CD14-positive monocyte (primary cell): ENCODE measurements around the gene APC2. TPM values are rescaled to one million over a fixed set of nuclear protein-coding genes. Genes with fewer than 3 reads are reported as not detected.

Experiments
- DNase-seq, 3 donors: peaks; one replicate each; pipeline ENCODE4 v3.0.0-alpha.2; 2011 to 2022
- H2AFZ ChIP-seq: 2 replicates; pipeline ENCODE4 v1.6.0; 2012; ENCODE audit warnings: mild to moderate bottlenecking, low read depth, low read length, inconsistent platforms; ENCODE audit not compliant: insufficient read depth, poor library complexity, severe bottlenecking
- H3K27ac ChIP-seq, 2 donors: 1 replicate in 1 of 2; 2 replicates in 1 of 2; pipeline ENCODE4 v1.5.1; 2012 to 2013; ENCODE audit warnings: low read length in 2 of 2, control low read depth in 1 of 2, inconsistent platforms in 1 of 2, low read depth in 1 of 2, mild to moderate bottlenecking in 1 of 2
- H3K27me3 ChIP-seq, 2 donors: one replicate each; pipeline versions ENCODE4 v1.6.0 to v1.6.1; 2011 to 2013; ENCODE audit warnings: low read length in 2 of 2; ENCODE audit not compliant: control insufficient read depth in 2 of 2, insufficient read depth in 2 of 2
- H3K36me3 ChIP-seq, 2 donors: replicated peaks in 1 of 2; 1 replicate in 1 of 2; 2 replicates in 1 of 2; pipeline versions ENCODE4 v1.5.1 to v1.6.1; 2012 to 2013; ENCODE audit warnings: low read length in 2 of 2, control low read depth in 1 of 2, inconsistent platforms in 1 of 2, mild to moderate bottlenecking in 1 of 2; ENCODE audit not compliant: insufficient read depth in 2 of 2, control insufficient read depth in 1 of 2
- H3K4me1 ChIP-seq, 2 donors: 1 replicate in 1 of 2; 2 replicates in 1 of 2; pipeline versions ENCODE4 v1.5.1 to v1.6.1; 2012 to 2013; ENCODE audit warnings: low read length in 2 of 2, control low read depth in 1 of 2, inconsistent platforms in 1 of 2, mild to moderate bottlenecking in 1 of 2, moderate library complexity in 1 of 2; ENCODE audit not compliant: insufficient read depth in 2 of 2, control insufficient read depth in 1 of 2
- H3K4me2 ChIP-seq: replicated peaks from 2 replicates; pipeline ENCODE3; 2012; ENCODE audit warnings: low read length, moderate library complexity, mild to moderate bottlenecking; ENCODE audit not compliant: poor library complexity, severe bottlenecking; ENCODE audit errors: extremely low read depth
- H3K4me3 ChIP-seq, 3 experiments: fragments of 200-600 bp in 1 of 3; sonication (generic) in 1 of 3; replicated peaks in 1 of 3; 1 replicate in 2 of 3; 2 replicates in 1 of 3; pipeline ENCODE4 v1.5.1; 2011 to 2013; ENCODE audit warnings: low read length in 3 of 3, mild to moderate bottlenecking in 3 of 3, control low read depth in 2 of 3, low read depth in 2 of 3, inconsistent platforms in 1 of 3, moderate library complexity in 1 of 3
- H3K79me2 ChIP-seq: 2 replicates; pipeline ENCODE4 v1.6.0; 2012; ENCODE audit warnings: mild to moderate bottlenecking, control low read depth, inconsistent platforms, low read length, moderate library complexity; ENCODE audit not compliant: insufficient read depth
- H3K9ac ChIP-seq: 2 replicates; pipeline ENCODE4 v1.6.0; 2017; ENCODE audit warnings: low read length, mild to moderate bottlenecking; ENCODE audit not compliant: insufficient read depth, poor library complexity, severe bottlenecking
- H3K9me3 ChIP-seq, 2 donors: replicated peaks in 1 of 2; 1 replicate in 1 of 2; 2 replicates in 1 of 2; pipeline versions ENCODE4 v1.5.1 to v1.6.1; 2012 to 2013; ENCODE audit warnings: low read length in 2 of 2, control low read depth in 1 of 2; ENCODE audit not compliant: control insufficient read depth in 1 of 2, insufficient read depth in 1 of 2
- H4K20me1 ChIP-seq: 2 replicates; pipeline ENCODE4 v1.6.0; 2012; ENCODE audit warnings: mild to moderate bottlenecking, low read length, control low read depth, moderate library complexity; ENCODE audit not compliant: insufficient read depth
- H3K27ac Mint-ChIP-seq, 7 donors: one replicate each; pipeline ENCODE4 v1.8.0; 2020; ENCODE audit warnings: mild to moderate bottlenecking in 7 of 7, mixed read lengths in 7 of 7, moderate library complexity in 6 of 7, inconsistent platforms in 2 of 7
- H3K27me3 Mint-ChIP-seq, 3 donors: one replicate each; pipeline ENCODE4 v1.8.0; 2021 to 2022; ENCODE audit warnings: low read depth in 3 of 3, mild to moderate bottlenecking in 3 of 3, mixed read lengths in 3 of 3, moderate library complexity in 3 of 3, inconsistent platforms in 1 of 3
- H3K36me3 Mint-ChIP-seq, 2 donors: one replicate each; pipeline ENCODE4 v1.8.0; 2020; ENCODE audit warnings: mixed read lengths in 2 of 2, inconsistent platforms in 1 of 2, mild to moderate bottlenecking in 1 of 2
- H3K4me1 Mint-ChIP-seq: one replicate; pipeline ENCODE4 v1.8.0; 2020; ENCODE audit warnings: mild to moderate bottlenecking, mixed read lengths
- H3K4me3 Mint-ChIP-seq, 2 donors: one replicate each; pipeline ENCODE4 v1.8.0; 2020; ENCODE audit warnings: mild to moderate bottlenecking in 2 of 2, mixed read lengths in 2 of 2, moderate library complexity in 1 of 2
- H3K9me3 Mint-ChIP-seq, 7 donors: one replicate each; pipeline ENCODE4 v1.8.0; 2020 to 2022; ENCODE audit warnings: mixed read lengths in 7 of 7, mild to moderate bottlenecking in 6 of 7, moderate library complexity in 6 of 7, inconsistent platforms in 2 of 7
- WGBS: methylation state at CpG from one replicate; pipeline ENCODE4 v1.1.5; 2013; ENCODE audit warnings: missing lambda C conversion rate; ENCODE audit not compliant: insufficient coverage; 5-methylcytosine and 5-hydroxymethylcytosine counted together
- intact Hi-C, 2 donors: fragments of 100-400 bp; cut with micrococcal nuclease; formaldehyde crosslinking; loops; one replicate each; pipeline versions ENCODE4 v1.15.0 to v1.15.1; 2023
- polyA plus RNA-seq, 3 donors: library from polyadenylated mRNA; depleted of rRNA in 1 of 3; unstranded in 2 of 3; stranded (reverse) in 1 of 3; fragments of 300-500 nt in 2 of 3; fragments of >200 nt in 1 of 3; fragmentation: Illumina TruSeq in 2 of 3; gene quantifications; 1 replicate in 2 of 3; 2 replicates in 1 of 3; pipeline ENCODE4 v1.2.3, GENCODE V29; 2012 to 2021
- TF ChIP-seq, protein P1 (sequence below): fragments of 200-600 bp; IDR thresholded peaks from one replicate; pipeline ENCODE4 v1.8.0; 2022; ENCODE audit warnings: antibody characterized with exemption, mild to moderate bottlenecking

Gene APC2
- polyA plus RNA-seq, 3 donors: 0.04 TPM; not detected in 2

DNA sequence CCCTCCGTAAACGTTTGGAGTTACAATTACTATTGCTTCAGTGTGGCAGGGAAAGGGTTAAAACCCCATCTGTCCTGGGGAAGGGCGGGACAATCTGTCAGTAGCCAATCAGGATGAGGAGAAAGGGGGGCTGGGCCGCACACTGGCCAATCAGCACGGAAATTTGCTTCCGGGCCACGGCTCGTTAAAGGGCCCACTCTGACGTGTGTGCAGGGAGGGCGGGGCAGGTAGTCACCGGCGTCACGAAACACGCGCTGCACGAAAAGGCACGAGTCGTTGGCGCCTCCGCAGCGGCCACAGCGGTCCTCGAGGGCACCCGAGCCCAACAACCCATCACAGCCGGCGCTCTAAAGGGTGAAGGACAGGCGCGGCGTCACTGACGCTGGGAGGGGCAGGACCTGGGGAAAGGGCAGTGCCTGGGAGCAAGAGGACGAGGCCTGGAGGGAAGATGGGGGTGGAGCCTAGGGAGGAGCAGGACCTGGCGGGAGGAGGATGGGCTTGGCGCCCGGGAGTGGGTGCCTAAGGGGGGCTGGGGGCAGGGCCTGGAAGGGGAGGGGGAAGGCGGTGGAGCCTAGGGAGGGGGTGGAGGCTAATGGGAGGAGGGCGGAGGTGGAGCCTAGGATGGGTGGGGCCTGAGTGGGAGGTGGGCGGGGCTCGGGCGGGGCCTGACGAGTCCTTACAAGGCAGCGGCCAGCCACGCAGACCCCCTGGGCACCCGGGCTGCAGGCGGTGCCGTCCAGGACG is 58.0 kb downstream of the APC2 start:
- peak overlapping the region; percentile 1 to 62 (median 26) for H3K4me3 ChIP-seq
- peak overlapping the region; percentile 72 for H2AFZ ChIP-seq
- Mint-ChIP-seq H3K27me3 (peaks cover 50 to 80% (median 70%) of the 10 kb centered on the region in 3 donors), H3K27ac (peak overlapping the region in 5 of 7 donors; percentile 6 to 89 (median 74)), H3K9me3 (peaks cover 15 to 51% (median 35%) of the 10 kb centered on the region in 7 donors), H3K4me3 (peak overlapping the region; percentile 57 to 83), H3K4me1 (peaks cover 14% of the 10 kb centered on the region), H3K36me3 (peaks cover 1 to 2% of the 10 kb centered on the region in 2 donors)
- H4K20me1 ChIP-seq: no peaks in the 10 kb centered on the region
- peaks cover 10 to 18% of the 10 kb centered on the region in 2 donors for H3K4me1 ChIP-seq
- peak overlapping the region; percentile 11 to 35 for H3K27ac ChIP-seq
- H3K9me3 ChIP-seq: peaks cover 14 to 31% of the 10 kb centered on the region in 2 donors
- no peak overlapping the region for H3K9ac ChIP-seq
- peaks cover 3 to 55% of the 10 kb centered on the region in 2 donors for H3K27me3 ChIP-seq
- intact Hi-C loops: no loop called here
- H3K36me3 ChIP-seq: no peaks in the 10 kb centered on the region
- H3K4me2 ChIP-seq: peak overlapping the region; percentile 65
- 2% methylated on average over 45 of the region's 46 CpGs for WGBS
- TF ChIP-seq, protein P1, sequence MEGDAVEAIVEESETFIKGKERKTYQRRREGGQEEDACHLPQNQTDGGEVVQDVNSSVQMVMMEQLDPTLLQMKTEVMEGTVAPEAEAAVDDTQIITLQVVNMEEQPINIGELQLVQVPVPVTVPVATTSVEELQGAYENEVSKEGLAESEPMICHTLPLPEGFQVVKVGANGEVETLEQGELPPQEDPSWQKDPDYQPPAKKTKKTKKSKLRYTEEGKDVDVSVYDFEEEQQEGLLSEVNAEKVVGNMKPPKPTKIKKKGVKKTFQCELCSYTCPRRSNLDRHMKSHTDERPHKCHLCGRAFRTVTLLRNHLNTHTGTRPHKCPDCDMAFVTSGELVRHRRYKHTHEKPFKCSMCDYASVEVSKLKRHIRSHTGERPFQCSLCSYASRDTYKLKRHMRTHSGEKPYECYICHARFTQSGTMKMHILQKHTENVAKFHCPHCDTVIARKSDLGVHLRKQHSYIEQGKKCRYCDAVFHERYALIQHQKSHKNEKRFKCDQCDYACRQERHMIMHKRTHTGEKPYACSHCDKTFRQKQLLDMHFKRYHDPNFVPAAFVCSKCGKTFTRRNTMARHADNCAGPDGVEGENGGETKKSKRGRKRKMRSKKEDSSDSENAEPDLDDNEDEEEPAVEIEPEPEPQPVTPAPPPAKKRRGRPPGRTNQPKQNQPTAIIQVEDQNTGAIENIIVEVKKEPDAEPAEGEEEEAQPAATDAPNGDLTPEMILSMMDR: no peak
- peak; percentile 76 to 88 (median 83) for DNase-seq
- H3K79me2 ChIP-seq: no peaks in the 10 kb centered on the region

DNA sequence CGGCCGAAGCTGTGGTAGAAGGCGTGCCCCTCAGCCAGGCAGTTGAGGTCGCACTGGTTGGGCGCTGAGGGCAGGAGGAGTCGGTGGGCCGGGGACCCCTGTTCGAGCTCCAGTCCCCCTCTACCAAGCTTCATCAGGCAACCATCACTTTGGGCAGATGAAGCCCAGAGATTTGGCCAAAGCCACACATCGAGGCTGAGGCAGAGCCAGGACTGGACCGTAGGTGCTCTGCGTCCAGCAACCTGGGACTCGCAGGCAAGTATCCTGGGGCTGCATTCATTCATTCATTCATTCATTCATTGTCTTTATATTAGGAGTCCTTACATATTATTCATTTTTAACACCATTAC is 58.6 kb downstream of the APC2 start:
- no peak for DNase-seq
- no peak overlapping the region for H3K4me3 ChIP-seq
- H3K27me3 ChIP-seq: peaks cover 2 to 51% of the 10 kb centered on the region in 2 donors
- Mint-ChIP-seq H3K27ac (no peak overlapping the region), H3K9me3 (peaks cover 15 to 50% (median 34%) of the 10 kb centered on the region in 7 donors), H3K4me1 (peaks cover 14% of the 10 kb centered on the region), H3K4me3 (peak overlapping the region in 1 of 2 donors; percentile 36), H3K36me3 (peaks cover 1 to 2% of the 10 kb centered on the region in 2 donors), H3K27me3 (peaks cover 46 to 78% (median 66%) of the 10 kb centered on the region in 3 donors)
- H3K4me2 ChIP-seq: peak overlapping the region; percentile 65
- peaks cover 14 to 31% of the 10 kb centered on the region in 2 donors for H3K9me3 ChIP-seq
- H3K36me3 ChIP-seq: no peaks in the 10 kb centered on the region
- H3K9ac ChIP-seq: no peak overlapping the region
- H3K27ac ChIP-seq: no peak overlapping the region
- no peaks in the 10 kb centered on the region for H4K20me1 ChIP-seq
- peaks cover 12 to 23% of the 10 kb centered on the region in 2 donors for H3K4me1 ChIP-seq
- intact Hi-C loops: no loop called here
- WGBS: 34% methylated on average over 10 of the region's 12 CpGs
- TF ChIP-seq, protein P1: no peak
- no peaks in the 10 kb centered on the region for H3K79me2 ChIP-seq
- no peak overlapping the region for H2AFZ ChIP-seq
